ENCODE data around the gene SCN8A.

The SCN8A gene

GRCh38 chr12:51813931-51814310 is 222.9 kb downstream of the SCN8A start:
- no peak overlapping the region for H3K9ac ChIP-seq (ENCODE audit: low read length)

GRCh38 chr12:51814311-51815088 is 223.5 kb downstream of the SCN8A start:
- no peaks in the 10 kb centered on the region for H3K9me2 ChIP-seq (replicated peaks; ENCODE audit: insufficient read depth, low read length)
- H3K36me3 ChIP-seq (replicated peaks; ENCODE audit: insufficient read depth, low read length) = no peaks in the 10 kb centered on the region
- H2AFZ ChIP-seq (ENCODE audit: low read length) = no peak overlapping the region
- H3K27ac ChIP-seq (ENCODE audit: low read length) = no peak overlapping the region
- no peaks in the 10 kb centered on the region for H3F3A ChIP-seq (ENCODE audit: insufficient read depth, low read length)
- no peak overlapping the region for H3K4me3 ChIP-seq (ENCODE audit: low read length)
- H3K79me2 ChIP-seq (ENCODE audit: low read length) = no peaks in the 10 kb centered on the region
- DNase-seq = peak; percentile 64
- H3K9ac ChIP-seq (ENCODE audit: low read length) = no peak overlapping the region
- no peaks in the 10 kb centered on the region for H3K9me3 ChIP-seq (replicated peaks; ENCODE audit: insufficient read depth, low read length)
- TF ChIP-seq EZH2phosphoT487 (IDR thresholded peaks at IDR 0.05; ENCODE audit: low read length) (no peak), CTCF (IDR thresholded peaks at IDR 0.05; ENCODE audit: low read length) (peak; percentile 16)
- H4K20me1 ChIP-seq (ENCODE audit: insufficient read depth, low read length) = no peaks in the 10 kb centered on the region
- no peak overlapping the region for H3K4me2 ChIP-seq (ENCODE audit: low read depth, low read length)
- H3K4me1 ChIP-seq (ENCODE audit: low read length) = no peaks in the 10 kb centered on the region
- H3K27me3 ChIP-seq (replicated peaks; ENCODE audit: insufficient read depth, low read length) = peaks cover 35% of the 10 kb centered on the region

More at GRCh38 chr12:51813931-51814310, 222.9 kb downstream of the SCN8A start:
- Histone ChIP-seq H2AFZ (ENCODE audit: low read length) (no peak overlapping the region), H3F3A (ENCODE audit: insufficient read depth, low read length) (no peaks in the 10 kb centered on the region), H3K27me3 (replicated peaks; ENCODE audit: insufficient read depth, low read length) (peaks cover 31% of the 10 kb centered on the region), H3K79me2 (ENCODE audit: low read length) (no peaks in the 10 kb centered on the region), H3K27ac (ENCODE audit: low read length) (no peak overlapping the region), H4K20me1 (ENCODE audit: insufficient read depth, low read length) (no peaks in the 10 kb centered on the region), H3K4me2 (ENCODE audit: low read depth, low read length) (peak overlapping the region; percentile 29; the same call in 1 of the 2 replicates), H3K9me3 (replicated peaks; ENCODE audit: insufficient read depth, low read length) (no peaks in the 10 kb centered on the region), H3K9me2 (replicated peaks; ENCODE audit: insufficient read depth, low read length) (no peaks in the 10 kb centered on the region), H3K36me3 (replicated peaks; ENCODE audit: insufficient read depth, low read length) (no peaks in the 10 kb centered on the region), H3K4me3 (ENCODE audit: low read length) (no peak overlapping the region), H3K4me1 (ENCODE audit: low read length) (no peaks in the 10 kb centered on the region)
- DNase-seq = no peak
- TF ChIP-seq EZH2phosphoT487 (IDR thresholded peaks at IDR 0.05; ENCODE audit: low read length) (no peak), CTCF (IDR thresholded peaks at IDR 0.05; ENCODE audit: low read length) (no peak)

- no peak for TF ChIP-seq EZH2 (optimal IDR thresholded peaks at IDR 0.05; ENCODE audit: low read depth, low read length)
- no peak for TF ChIP-seq CTCF (IDR thresholded peaks at IDR 0.05; ENCODE audit: low read length)
- no peak for TF ChIP-seq EZH2phosphoT487 (IDR thresholded peaks at IDR 0.05; ENCODE audit: low read length)
- no peaks in the 10 kb centered on the region for H3K9me2 ChIP-seq (replicated peaks; ENCODE audit: insufficient read depth, low read length)
- no peaks in the 10 kb centered on the region for H4K20me1 ChIP-seq (ENCODE audit: insufficient read depth, low read length)
- no peaks in the 10 kb centered on the region for H3F3A ChIP-seq (ENCODE audit: insufficient read depth, low read length)
- no peaks in the 10 kb centered on the region for H3K36me3 ChIP-seq (replicated peaks; ENCODE audit: insufficient read depth, low read length)
- H3K27me3 ChIP-seq (replicated peaks; ENCODE audit: insufficient read depth, low read length) = peaks cover 45% of the 10 kb centered on the region
- H2AFZ ChIP-seq (ENCODE audit: low read length) = no peak overlapping the region
- H3K4me3 ChIP-seq (ENCODE audit: low read length) = no peak overlapping the region
- H3K27ac ChIP-seq (ENCODE audit: low read length) = no peak overlapping the region
- no peak for DNase-seq
- H3K9ac ChIP-seq (ENCODE audit: low read length) = no peak overlapping the region
- no peak overlapping the region for H3K4me2 ChIP-seq (ENCODE audit: low read depth, low read length)
- H3K9me3 ChIP-seq (replicated peaks; ENCODE audit: insufficient read depth, low read length) = no peaks in the 10 kb centered on the region
- no peaks in the 10 kb centered on the region for H3K4me1 ChIP-seq (ENCODE audit: low read length)
- no peaks in the 10 kb centered on the region for H3K79me2 ChIP-seq (ENCODE audit: low read length)
These were observed 224.5 kb downstream of the SCN8A start for GRCh38 chr12:51815571-51815970.

Data from MM.1S (cell line).